Peyer's patch (tissue), 4 donors: ENCODE measurements around the gene UVSSA. TPM values are rescaled to one million over a fixed set of nuclear protein-coding genes. Genes with fewer than 3 reads are reported as not detected.
"Not testable (repeated sequence)": the region's sequence is repeated elsewhere in the genome, so short reads cannot be mapped to it uniquely, and the experiment has no call there.

ENCODE experiments used
- DNase-seq, 3 donors: peaks; one replicate each; pipeline ENCODE4 v3.0.0-alpha.2; 2017 to 2019
- H3K27ac ChIP-seq, 4 donors: fragments of 200-600 bp; sonication (generic); one replicate each; pipeline ENCODE4 v1.5.1; 2016 to 2019
- H3K27me3 ChIP-seq, 2 donors: fragments of 200-600 bp; sonication (generic); one replicate each; pipeline ENCODE4 v1.5.1; 2019
- H3K36me3 ChIP-seq, 3 donors: fragments of 200-600 bp; sonication (generic); one replicate each; pipeline ENCODE4 v1.5.1; 2016 to 2019
- H3K4me1 ChIP-seq, 4 donors: fragments of 200-600 bp; sonication (generic); one replicate each; pipeline ENCODE4 v1.5.1; 2016 to 2019
- H3K4me3 ChIP-seq, 4 donors: fragments of 200-600 bp; sonication (generic); 1 replicate in 3 of 4; 2 replicates in 1 of 4; pipeline ENCODE4 v1.5.1; 2016 to 2019; ENCODE audit warnings: mild to moderate bottlenecking in 1 of 4
- H3K9me3 ChIP-seq, 4 donors: fragments of 200-600 bp; sonication (generic); one replicate each; pipeline ENCODE4 v1.5.1; 2016 to 2019; ENCODE audit warnings: mild to moderate bottlenecking in 1 of 4
- POLR2A ChIP-seq, 2 donors: fragments of 450-650 bp; IDR thresholded peaks; one replicate each; pipeline ENCODE4 v1.5.1; 2017; ENCODE audit warnings: antibody characterized with exemption in 2 of 2, mild to moderate bottlenecking in 2 of 2, moderate library complexity in 2 of 2
- total RNA-seq, 4 donors: library from RNA; depleted of rRNA; stranded (reverse); fragments of >200 nt; gene quantifications; one replicate each; pipeline ENCODE4 v1.1.0, GENCODE V29; 2016
- TF ChIP-seq, protein P1 (sequence below), 6 experiments: fragments of 450-650 bp in 4 of 6; fragments of 200-600 bp in 2 of 6; sonication (generic) in 1 of 6; IDR thresholded peaks; one replicate each; pipeline ENCODE4 v1.5.1; 2017 to 2019; ENCODE audit warnings: antibody characterized with exemption in 6 of 6, mild to moderate bottlenecking in 3 of 6, moderate library complexity in 1 of 6

Gene UVSSA
- total RNA-seq, 4 donors from 2014 or later = 42.2 to 118 (median 77.7) TPM

DNA sequence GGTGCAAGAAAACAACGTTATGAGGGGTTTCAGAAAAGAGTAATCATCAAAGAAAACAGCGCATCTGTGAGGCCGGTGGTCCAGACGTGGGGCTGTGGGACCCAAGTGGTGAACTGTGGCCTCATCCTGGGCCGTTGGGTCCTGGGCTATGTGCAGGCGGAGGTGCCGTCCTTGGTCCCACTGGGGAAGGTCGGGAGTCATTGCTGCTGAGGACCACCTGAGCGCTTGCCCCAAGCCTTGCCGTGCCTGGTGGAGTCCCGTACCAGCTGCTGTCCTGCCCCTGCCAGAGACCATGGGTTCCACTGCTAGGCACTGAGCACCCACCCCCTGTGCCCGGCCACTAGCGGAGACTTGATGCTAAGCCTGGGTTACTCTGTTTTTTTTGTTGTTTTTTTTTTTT, 25.5 kb upstream of the UVSSA start:
- no peak for TF ChIP-seq POLR2A (IDR thresholded peaks at IDR 0.05)
- TF ChIP-seq, protein P1, sequence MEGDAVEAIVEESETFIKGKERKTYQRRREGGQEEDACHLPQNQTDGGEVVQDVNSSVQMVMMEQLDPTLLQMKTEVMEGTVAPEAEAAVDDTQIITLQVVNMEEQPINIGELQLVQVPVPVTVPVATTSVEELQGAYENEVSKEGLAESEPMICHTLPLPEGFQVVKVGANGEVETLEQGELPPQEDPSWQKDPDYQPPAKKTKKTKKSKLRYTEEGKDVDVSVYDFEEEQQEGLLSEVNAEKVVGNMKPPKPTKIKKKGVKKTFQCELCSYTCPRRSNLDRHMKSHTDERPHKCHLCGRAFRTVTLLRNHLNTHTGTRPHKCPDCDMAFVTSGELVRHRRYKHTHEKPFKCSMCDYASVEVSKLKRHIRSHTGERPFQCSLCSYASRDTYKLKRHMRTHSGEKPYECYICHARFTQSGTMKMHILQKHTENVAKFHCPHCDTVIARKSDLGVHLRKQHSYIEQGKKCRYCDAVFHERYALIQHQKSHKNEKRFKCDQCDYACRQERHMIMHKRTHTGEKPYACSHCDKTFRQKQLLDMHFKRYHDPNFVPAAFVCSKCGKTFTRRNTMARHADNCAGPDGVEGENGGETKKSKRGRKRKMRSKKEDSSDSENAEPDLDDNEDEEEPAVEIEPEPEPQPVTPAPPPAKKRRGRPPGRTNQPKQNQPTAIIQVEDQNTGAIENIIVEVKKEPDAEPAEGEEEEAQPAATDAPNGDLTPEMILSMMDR (IDR thresholded peaks at IDR 0.05) = no peak
- Histone ChIP-seq H3K4me1 (no peaks in the 10 kb centered on the region), H3K9me3 (no peaks in the 10 kb centered on the region), H3K36me3 (peaks cover 0 to 81% (median 0%) of the 10 kb centered on the region in 3 donors), H3K27me3 (no peaks in the 10 kb centered on the region), H3K27ac (no peak overlapping the region), H3K4me3 (no peak overlapping the region)
- DNase-seq = no peak

- Histone ChIP-seq H3K4me1 (no peaks in the 10 kb centered on the region), H3K4me3 (no peak overlapping the region), H3K9me3 (no peaks in the 10 kb centered on the region), H3K36me3 (peaks cover 0 to 83% (median 0%) of the 10 kb centered on the region in 3 donors), H3K27ac (no peak overlapping the region), H3K27me3 (no peaks in the 10 kb centered on the region)
- TF ChIP-seq, protein P1 (IDR thresholded peaks at IDR 0.05) = no peak
- no peak for TF ChIP-seq POLR2A (IDR thresholded peaks at IDR 0.05)
- DNase-seq = no peak
These were observed 24.9 kb upstream of the UVSSA start for GRCh38 chr4:1321946-1322650.

- no peaks in the 10 kb centered on the region for H3K27me3 ChIP-seq
- peaks cover 0 to 83% (median 0%) of the 10 kb centered on the region in 3 donors for H3K36me3 ChIP-seq
- no peak overlapping the region for H3K4me3 ChIP-seq
- H3K4me1 ChIP-seq = no peaks in the 10 kb centered on the region
- H3K9me3 ChIP-seq = no peaks in the 10 kb centered on the region
- DNase-seq = no peak
- TF ChIP-seq, protein P1 (IDR thresholded peaks at IDR 0.05) = no peak
- no peak for TF ChIP-seq POLR2A (IDR thresholded peaks at IDR 0.05)
- H3K27ac ChIP-seq = no peak overlapping the region
These were observed 23.8 kb upstream of the UVSSA start for GRCh38 chr4:1323280-1323634.

DNA sequence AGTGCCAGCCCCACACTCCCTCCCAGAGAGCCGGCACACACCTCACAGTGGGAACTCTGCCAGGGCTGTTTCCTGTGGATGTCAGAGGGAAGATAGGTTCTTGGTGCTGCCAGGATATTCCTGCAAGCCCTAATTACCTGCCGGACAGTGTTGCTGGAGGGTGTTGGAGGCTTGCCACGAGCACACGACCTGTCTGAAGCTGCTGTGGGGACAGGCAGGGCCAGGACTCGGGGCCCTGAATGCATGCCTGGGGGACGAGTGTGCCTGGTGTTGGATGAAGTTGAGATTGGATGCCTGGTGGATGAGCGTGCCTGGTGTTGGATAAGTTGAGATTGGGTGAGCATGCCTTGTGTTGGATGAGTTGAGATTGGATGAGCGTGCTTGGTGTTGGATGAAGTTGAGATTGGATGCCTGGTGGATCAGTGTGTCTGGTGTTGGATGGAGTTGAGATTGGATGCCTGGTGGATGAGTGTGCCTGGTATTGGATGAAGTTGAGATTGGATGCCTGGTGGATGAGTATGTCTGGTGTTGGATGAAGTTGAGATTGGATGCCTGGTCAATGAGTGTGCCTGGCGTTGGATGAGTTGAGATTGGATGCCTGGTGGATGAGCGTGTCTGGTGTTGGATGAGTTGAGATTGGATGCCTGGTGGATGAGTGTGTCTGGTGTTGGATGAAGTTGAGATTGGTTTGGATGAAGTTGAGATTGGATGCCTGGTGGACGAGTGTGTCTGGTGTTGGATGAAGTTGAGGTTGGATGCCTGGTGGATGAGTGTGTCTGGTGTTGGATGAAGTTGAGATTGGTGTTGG, 23.2 kb upstream of the UVSSA start:
- Histone ChIP-seq H3K27ac (no peak overlapping the region), H3K27me3 (no peaks in the 10 kb centered on the region), H3K36me3 (peaks cover 0 to 83% (median 0%) of the 10 kb centered on the region in 3 donors), H3K4me1 (no peaks in the 10 kb centered on the region), H3K9me3 (no peaks in the 10 kb centered on the region), H3K4me3 (no peak overlapping the region)
- no peak for TF ChIP-seq POLR2A (IDR thresholded peaks at IDR 0.05)
- TF ChIP-seq, protein P1 (IDR thresholded peaks at IDR 0.05) = no peak
- no peak for DNase-seq

DNA sequence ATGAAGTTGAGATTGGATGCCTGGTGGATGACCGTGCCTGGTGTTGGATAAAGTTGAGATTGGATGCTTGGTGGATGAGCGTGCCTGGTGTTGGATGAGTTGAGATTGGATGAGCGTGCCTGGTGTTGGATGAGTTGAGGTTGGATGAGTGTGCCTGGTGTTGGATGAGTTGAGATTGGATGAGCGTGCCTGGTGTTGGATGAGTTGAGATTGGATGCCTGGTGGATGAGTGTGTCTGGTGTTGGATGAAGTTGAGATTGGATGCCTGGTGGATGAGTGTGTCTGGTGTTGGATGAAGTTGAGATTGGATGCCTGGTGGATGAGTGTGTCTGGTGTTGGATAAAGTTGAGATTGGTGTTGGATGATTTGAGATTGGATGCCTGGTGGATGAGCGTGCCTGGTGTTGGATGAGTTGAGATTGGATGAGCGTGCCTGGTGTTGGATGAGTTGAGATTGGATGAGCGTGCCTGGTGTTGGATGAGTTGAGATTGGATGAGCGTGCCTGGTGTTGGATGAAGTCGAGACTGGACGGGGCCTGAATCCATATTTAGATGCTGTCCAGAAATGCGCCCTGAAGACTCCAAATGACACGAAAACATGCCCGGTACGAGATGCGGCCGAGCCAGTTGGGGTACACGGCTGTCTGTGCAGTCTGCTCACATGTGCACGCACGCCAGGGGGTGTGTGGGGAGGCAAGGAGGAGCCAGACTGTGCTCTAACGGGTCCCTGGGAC, 22.4 kb upstream of the UVSSA start:
- not testable (repeated sequence) for H3K4me1 ChIP-seq, DNase-seq, H3K27ac ChIP-seq, H3K27me3 ChIP-seq, H3K9me3 ChIP-seq, H3K4me3 ChIP-seq
- H3K36me3 ChIP-seq = peaks cover 0 to 84% (median 0%) of the 10 kb centered on the region in 3 donors

GRCh38 chr4:1325176-1325480, 21.9 kb upstream of the UVSSA start:
- H3K4me1 ChIP-seq = no peaks in the 10 kb centered on the region
- peaks cover 0 to 83% (median 0%) of the 10 kb centered on the region in 3 donors for H3K36me3 ChIP-seq
- H3K27me3 ChIP-seq = no peaks in the 10 kb centered on the region
- TF ChIP-seq, protein P1 (IDR thresholded peaks at IDR 0.05) = no peak
- TF ChIP-seq POLR2A (IDR thresholded peaks at IDR 0.05) = no peak
- no peaks in the 10 kb centered on the region for H3K9me3 ChIP-seq
- H3K4me3 ChIP-seq = no peak overlapping the region
- H3K27ac ChIP-seq = no peak overlapping the region
- no peak for DNase-seq
